Activated naive CD8-positive, alpha-beta T cell treated with anti-CD3 and anti-CD28 coated beads, Interleukin-2, amount 50 U/mL, for 24 hours (primary cell): Measurements from ENCODE around the gene RNF17.

Experiments used
- ATAC-seq: fragments of 150-1000 bp; cut with Tn5 transposase; one replicate; pipeline ENCODE4 v1.10.0; 2021
- DNase-seq: peaks from one replicate; pipeline ENCODE4 v3.0.0; 2021
- H3K27ac Mint-ChIP-seq: one replicate; pipeline ENCODE4 v1.8.0; 2021; ENCODE audit warnings: mild to moderate bottlenecking, mixed read lengths
- H3K27me3 Mint-ChIP-seq: one replicate; pipeline ENCODE4 v1.8.0; 2021; ENCODE audit warnings: mixed read lengths
- H3K36me3 Mint-ChIP-seq: one replicate; pipeline ENCODE4 v1.8.0; 2021; ENCODE audit warnings: low read depth, mixed read lengths
- H3K4me1 Mint-ChIP-seq: one replicate; pipeline ENCODE4 v1.8.0; 2021; ENCODE audit warnings: mixed read lengths
- H3K4me3 Mint-ChIP-seq: one replicate; pipeline ENCODE4 v1.8.0; 2021; ENCODE audit warnings: mild to moderate bottlenecking, moderate library complexity, mixed read lengths
- H3K9me3 Mint-ChIP-seq: one replicate; pipeline ENCODE4 v1.8.0; 2021; ENCODE audit warnings: mixed read lengths

The RNF17 gene

GRCh38 chr13:24922387-24922744 lies 158.4 kb downstream of the RNF17 start:
- no peaks in the 10 kb centered on the region for H3K9me3 Mint-ChIP-seq
- DNase-seq (no peak), ATAC-seq (peak; percentile 38)
- H3K27ac Mint-ChIP-seq = peak overlapping the region; percentile 88
- H3K4me1 Mint-ChIP-seq = peaks cover 23% of the 10 kb centered on the region
- H3K36me3 Mint-ChIP-seq = peaks cover 3% of the 10 kb centered on the region
- no peaks in the 10 kb centered on the region for H3K27me3 Mint-ChIP-seq
- peak overlapping the region; percentile 92 for H3K4me3 Mint-ChIP-seq

- Mint-ChIP-seq H3K4me3 (peak overlapping the region; percentile 92), H3K9me3 (no peaks in the 10 kb centered on the region), H3K4me1 (peaks cover 23% of the 10 kb centered on the region), H3K36me3 (peaks cover 3% of the 10 kb centered on the region), H3K27me3 (no peaks in the 10 kb centered on the region), H3K27ac (peak overlapping the region; percentile 88)
- peak; percentile 99 for ATAC-seq
- DNase-seq = peak; percentile 94
Measured at GRCh38 chr13:24922745-24923591, 159.0 kb downstream of the RNF17 start.

- Mint-ChIP-seq H3K27ac (no peak overlapping the region), H3K4me3 (no peak overlapping the region), H3K9me3 (no peaks in the 10 kb centered on the region), H3K27me3 (peaks cover 8% of the 10 kb centered on the region), H3K4me1 (peaks cover 18% of the 10 kb centered on the region), H3K36me3 (peaks cover 2% of the 10 kb centered on the region)
- ATAC-seq = no peak
- DNase-seq = no peak
Measured at GRCh38 chr13:24925318-24926231, 161.6 kb downstream of the RNF17 start.

GRCh38 chr13:24927810-24928404 lies 163.9 kb downstream of the RNF17 start:
- no peaks in the 10 kb centered on the region for H3K9me3 Mint-ChIP-seq
- no peak for DNase-seq
- ATAC-seq = no peak
- H3K4me1 Mint-ChIP-seq = peaks cover 4% of the 10 kb centered on the region
- H3K27me3 Mint-ChIP-seq = peaks cover 28% of the 10 kb centered on the region
- H3K4me3 Mint-ChIP-seq = no peak overlapping the region
- H3K36me3 Mint-ChIP-seq = no peaks in the 10 kb centered on the region
- H3K27ac Mint-ChIP-seq = no peak overlapping the region

- no peak overlapping the region for H3K4me3 Mint-ChIP-seq
- DNase-seq = no peak
- H3K27me3 Mint-ChIP-seq = peaks cover 40% of the 10 kb centered on the region
- no peak for ATAC-seq
- H3K27ac Mint-ChIP-seq = no peak overlapping the region
- no peaks in the 10 kb centered on the region for H3K36me3 Mint-ChIP-seq
- H3K9me3 Mint-ChIP-seq = no peaks in the 10 kb centered on the region
- peaks cover under 1% of the 10 kb centered on the region for H3K4me1 Mint-ChIP-seq
Measured at GRCh38 chr13:24929196-24929595, 165.2 kb downstream of the RNF17 start.
